Activated naive CD4-positive, alpha-beta T cell treated with anti-CD3 and anti-CD28 coated beads for 36 hours (primary cell): ENCODE measurements around the gene DNAJB13. TPM values are rescaled to one million over a fixed set of nuclear protein-coding genes. Genes with fewer than 3 reads are reported as not detected.

Source experiments
- CTCF ChIA-PET: fragments of 350-600 bp; sonication (Branson Sonifier 250); formaldehyde crosslinking; loops from one replicate; lab custom pipeline; 2021; ENCODE audit warnings: antibody characterized with exemption; lab: Charles Lee
- DNase-seq: peaks from one replicate; pipeline ENCODE4 v3.0.0-alpha.2; 2020
- H3K27ac Mint-ChIP-seq: one replicate; pipeline ENCODE4 v1.8.0; 2021; ENCODE audit warnings: mild to moderate bottlenecking, mixed read lengths
- H3K27me3 Mint-ChIP-seq: one replicate; pipeline ENCODE4 v1.8.0; 2021; ENCODE audit warnings: low read depth, mixed read lengths
- H3K36me3 Mint-ChIP-seq: one replicate; pipeline ENCODE4 v1.8.0; 2021; ENCODE audit warnings: low read depth, mixed read lengths
- H3K4me1 Mint-ChIP-seq: one replicate; pipeline ENCODE4 v1.8.0; 2021; ENCODE audit warnings: low read depth, mixed read lengths
- H3K4me3 Mint-ChIP-seq: one replicate; pipeline ENCODE4 v1.8.0; 2021; ENCODE audit warnings: mild to moderate bottlenecking, moderate library complexity, mixed read lengths
- H3K9me3 Mint-ChIP-seq: one replicate; pipeline ENCODE4 v1.8.0; 2021; ENCODE audit warnings: mixed read lengths
- intact Hi-C: fragments of 100-400 bp; cut with micrococcal nuclease; formaldehyde crosslinking; loops from one replicate; pipeline ENCODE4 v1.15.1; 2023
- total RNA-seq, 2 experiments: library from RNA; stranded (reverse); gene quantifications; one replicate each; pipeline ENCODE4 v1.2.3, GENCODE V29; 2021

DNAJB13 gene, protein sequence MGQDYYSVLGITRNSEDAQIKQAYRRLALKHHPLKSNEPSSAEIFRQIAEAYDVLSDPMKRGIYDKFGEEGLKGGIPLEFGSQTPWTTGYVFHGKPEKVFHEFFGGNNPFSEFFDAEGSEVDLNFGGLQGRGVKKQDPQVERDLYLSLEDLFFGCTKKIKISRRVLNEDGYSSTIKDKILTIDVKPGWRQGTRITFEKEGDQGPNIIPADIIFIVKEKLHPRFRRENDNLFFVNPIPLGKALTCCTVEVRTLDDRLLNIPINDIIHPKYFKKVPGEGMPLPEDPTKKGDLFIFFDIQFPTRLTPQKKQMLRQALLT
- under 1 TPM in 1 of 2 experiments, not detected in 1; 0.26 TPM for total RNA-seq

- no peaks in the 10 kb centered on the region for H3K36me3 Mint-ChIP-seq
- H3K9me3 Mint-ChIP-seq, result no peaks in the 10 kb centered on the region
- CTCF ChIA-PET, result interaction anchor here (0.9 kb wide), 1 partner anchor 115 kb away, joined by 3 read pairs; no protein-coding TSS in a partner anchor
- no peaks in the 10 kb centered on the region for H3K27me3 Mint-ChIP-seq
- DNase-seq, result no peak
- H3K4me3 Mint-ChIP-seq, result no peak within 1 kb of the TSS
- H3K27ac Mint-ChIP-seq, result no peak within 1 kb of the TSS
- intact Hi-C loops, result no loop called here
- no peaks in the 10 kb centered on the region for H3K4me1 Mint-ChIP-seq
These were observed at the start of gene DNAJB13 for GRCh38 chr11:73950869-73951710. TSS of gene DNAJB13 (plus strand) at chr11:73951026. CDS start at chr11:73951070, 44 bp downstream.

- H3K4me3 Mint-ChIP-seq, result no peak overlapping the region
- peaks cover 20% of the 10 kb centered on the region for H3K36me3 Mint-ChIP-seq
- intact Hi-C loops, result no loop called here
- CTCF ChIA-PET, result interaction anchor here (0.6 kb wide), 1 partner anchor 1390 kb away, joined by 3 read pairs; no protein-coding TSS in a partner anchor
- H3K9me3 Mint-ChIP-seq, result no peaks in the 10 kb centered on the region
- H3K4me1 Mint-ChIP-seq, result no peaks in the 10 kb centered on the region
- no peak for DNase-seq
- no peak overlapping the region for H3K27ac Mint-ChIP-seq
- no peaks in the 10 kb centered on the region for H3K27me3 Mint-ChIP-seq
These were observed 48.5 kb upstream of the DNAJB13 start for GRCh38 chr11:73902303-73902702.

- Mint-ChIP-seq H3K4me1 (no peaks in the 10 kb centered on the region), H3K27me3 (no peaks in the 10 kb centered on the region), H3K36me3 (peaks cover 14% of the 10 kb centered on the region), H3K27ac (no peak overlapping the region), H3K4me3 (no peak overlapping the region), H3K9me3 (no peaks in the 10 kb centered on the region)
- DNase-seq, result peak; percentile 26
- CTCF ChIA-PET, result no interaction called here
- intact Hi-C loops, result no loop called here
These were observed 43.6 kb upstream of the DNAJB13 start for GRCh38 chr11:73907191-73907590.

GRCh38 chr11:73912026-73912425, 38.8 kb upstream of the DNAJB13 start:
- CTCF ChIA-PET, result interaction anchor here (1.0 kb wide), 1 partner anchor 52 kb away, joined by 3 read pairs; no protein-coding TSS in a partner anchor
- Mint-ChIP-seq H3K4me1 (peaks cover 3% of the 10 kb centered on the region), H3K36me3 (peaks cover 21% of the 10 kb centered on the region), H3K4me3 (no peak overlapping the region), H3K27ac (no peak overlapping the region), H3K9me3 (no peaks in the 10 kb centered on the region), H3K27me3 (no peaks in the 10 kb centered on the region)
- intact Hi-C loops, result no loop called here
- no peak for DNase-seq

GRCh38 chr11:73913472-73913871, 37.4 kb upstream of the DNAJB13 start:
- no peak overlapping the region for H3K4me3 Mint-ChIP-seq
- no peak overlapping the region for H3K27ac Mint-ChIP-seq
- H3K4me1 Mint-ChIP-seq, result peaks cover 3% of the 10 kb centered on the region
- intact Hi-C loops, result no loop called here
- CTCF ChIA-PET, result no interaction called here
- H3K36me3 Mint-ChIP-seq, result peaks cover 22% of the 10 kb centered on the region
- no peak for DNase-seq
- H3K9me3 Mint-ChIP-seq, result no peaks in the 10 kb centered on the region
- H3K27me3 Mint-ChIP-seq, result no peaks in the 10 kb centered on the region

DNA sequence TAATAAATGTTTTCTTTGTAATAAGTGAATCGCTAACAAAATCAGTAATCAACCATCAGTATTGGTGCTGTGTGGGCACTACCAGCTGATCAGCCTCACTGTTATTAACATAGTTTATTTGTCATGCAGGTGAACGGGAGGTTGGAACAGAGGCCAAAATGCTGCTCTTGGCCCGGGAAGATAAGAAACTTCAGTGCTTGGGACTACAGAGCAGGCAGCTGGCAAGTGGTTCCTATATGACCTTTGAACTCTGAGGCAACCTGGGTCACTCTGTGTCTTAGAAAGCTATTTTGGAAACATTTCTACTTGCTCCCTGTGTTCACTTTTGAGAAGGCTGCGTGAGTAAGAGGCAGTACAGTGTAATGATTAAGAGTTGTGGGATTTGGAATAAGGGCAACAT, 36.5 kb upstream of the DNAJB13 start:
- CTCF ChIA-PET, result no interaction called here
- Mint-ChIP-seq H3K4me1 (peaks cover 3% of the 10 kb centered on the region), H3K9me3 (no peaks in the 10 kb centered on the region), H3K36me3 (peaks cover 26% of the 10 kb centered on the region), H3K4me3 (no peak overlapping the region), H3K27me3 (no peaks in the 10 kb centered on the region), H3K27ac (no peak overlapping the region)
- intact Hi-C loops, result no loop called here
- DNase-seq, result no peak

GRCh38 chr11:73916435-73916834, 34.4 kb upstream of the DNAJB13 start:
- intact Hi-C loops, result no loop called here
- Mint-ChIP-seq H3K9me3 (no peaks in the 10 kb centered on the region), H3K4me1 (peaks cover 3% of the 10 kb centered on the region), H3K36me3 (peaks cover 27% of the 10 kb centered on the region), H3K27ac (no peak overlapping the region), H3K27me3 (no peaks in the 10 kb centered on the region), H3K4me3 (no peak overlapping the region)
- DNase-seq, result no peak
- CTCF ChIA-PET, result interaction anchor here (0.6 kb wide), 1 partner anchor 216 kb away, joined by 3 read pairs; no protein-coding TSS in a partner anchor

- Mint-ChIP-seq H3K27me3 (no peaks in the 10 kb centered on the region), H3K9me3 (no peaks in the 10 kb centered on the region), H3K4me1 (peaks cover 3% of the 10 kb centered on the region), H3K27ac (no peak overlapping the region), H3K36me3 (peaks cover 20% of the 10 kb centered on the region), H3K4me3 (no peak overlapping the region)
- CTCF ChIA-PET, result no interaction called here
- intact Hi-C loops, result no loop called here
- DNase-seq, result no peak
These were observed 29.6 kb upstream of the DNAJB13 start for GRCh38 chr11:73921180-73921579.

GRCh38 chr11:73929388-73929787, 21.4 kb upstream of the DNAJB13 start:
- CTCF ChIA-PET, result no interaction called here
- no peaks in the 10 kb centered on the region for H3K4me1 Mint-ChIP-seq
- H3K9me3 Mint-ChIP-seq, result no peaks in the 10 kb centered on the region
- H3K27me3 Mint-ChIP-seq, result no peaks in the 10 kb centered on the region
- H3K36me3 Mint-ChIP-seq, result peaks cover 11% of the 10 kb centered on the region
- DNase-seq, result no peak
- intact Hi-C loops, result no loop called here
- H3K27ac Mint-ChIP-seq, result no peak overlapping the region
- H3K4me3 Mint-ChIP-seq, result no peak overlapping the region

DNA sequence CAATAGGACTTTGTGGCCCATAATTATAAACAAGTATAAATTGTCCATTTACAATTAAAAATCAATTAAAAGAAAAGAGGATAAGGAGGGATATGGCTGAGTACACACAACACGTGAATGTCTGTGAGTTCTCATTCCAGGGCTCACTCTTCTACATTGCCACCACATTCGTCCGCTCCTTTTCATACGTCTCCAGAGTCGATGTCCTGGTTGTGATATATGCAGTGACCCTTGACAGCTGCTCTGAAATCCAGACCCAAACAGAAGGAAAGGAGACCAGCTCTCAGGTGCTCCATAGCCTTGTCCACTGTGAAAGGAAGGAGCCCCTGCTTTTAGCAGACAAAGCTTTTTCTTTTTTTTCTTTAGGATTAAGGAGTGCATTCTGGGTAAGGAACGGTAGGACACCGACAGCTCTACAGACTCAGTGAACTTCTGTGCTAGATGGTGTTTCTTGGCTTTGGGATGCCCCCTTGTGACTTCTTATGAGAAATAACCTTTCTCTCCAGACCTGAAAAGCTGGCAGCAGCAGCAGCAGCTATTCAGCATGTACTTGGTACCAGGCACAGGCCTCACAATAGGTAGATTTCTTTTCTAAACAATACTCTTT, 19.7 kb upstream of the DNAJB13 start:
- Mint-ChIP-seq H3K9me3 (no peaks in the 10 kb centered on the region), H3K4me1 (no peaks in the 10 kb centered on the region), H3K27ac (no peak overlapping the region), H3K4me3 (no peak overlapping the region), H3K36me3 (peaks cover 9% of the 10 kb centered on the region), H3K27me3 (no peaks in the 10 kb centered on the region)
- DNase-seq, result peak; percentile 36
- CTCF ChIA-PET, result interaction anchor here (0.7 to 1.4 kb wide), 5 partner anchors 32 to 382 kb away, joined by 3 to 7 read pairs (median 3); no protein-coding TSS in a partner anchor
- intact Hi-C loops, result loop anchor here (1.0 kb wide), 1 partner anchor 306 kb away; no protein-coding TSS in a partner anchor

GRCh38 chr11:73931951-73932350, 18.9 kb upstream of the DNAJB13 start:
- Mint-ChIP-seq H3K9me3 (no peaks in the 10 kb centered on the region), H3K4me3 (no peak overlapping the region), H3K4me1 (no peaks in the 10 kb centered on the region), H3K27ac (no peak overlapping the region), H3K36me3 (peaks cover 7% of the 10 kb centered on the region), H3K27me3 (no peaks in the 10 kb centered on the region)
- intact Hi-C loops, result loop anchor here (1.0 kb wide), 1 partner anchor 307 kb away; no protein-coding TSS in a partner anchor
- DNase-seq, result no peak
- CTCF ChIA-PET, result interaction anchor here (0.7 to 1.1 kb wide), 3 partner anchors 32 to 382 kb away, joined by 3 to 5 read pairs (median 3); no protein-coding TSS in a partner anchor

DNA sequence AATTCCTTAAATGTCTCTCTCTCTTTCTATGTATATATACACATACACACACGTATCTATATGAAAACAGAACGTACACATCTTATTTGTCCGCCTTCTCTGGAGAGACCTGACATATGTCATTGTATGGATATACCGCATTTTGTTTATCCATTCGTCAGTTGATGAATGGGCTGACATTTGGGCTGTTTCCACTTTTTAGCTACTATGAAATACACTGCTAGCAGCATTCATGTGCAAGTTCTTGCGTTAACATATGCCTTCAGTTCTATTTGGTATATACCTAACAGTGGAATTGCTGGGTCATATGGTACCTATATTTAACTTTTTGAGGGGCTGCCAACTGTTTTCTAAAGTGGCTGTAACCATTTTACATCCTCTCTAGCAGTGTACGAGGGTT, 18.0 kb upstream of the DNAJB13 start:
- no peak overlapping the region for H3K27ac Mint-ChIP-seq
- H3K4me3 Mint-ChIP-seq, result no peak overlapping the region
- no peak for DNase-seq
- peaks cover 3% of the 10 kb centered on the region for H3K36me3 Mint-ChIP-seq
- intact Hi-C loops, result no loop called here
- CTCF ChIA-PET, result no interaction called here
- no peaks in the 10 kb centered on the region for H3K4me1 Mint-ChIP-seq
- no peaks in the 10 kb centered on the region for H3K27me3 Mint-ChIP-seq
- no peaks in the 10 kb centered on the region for H3K9me3 Mint-ChIP-seq
